GM23338 (cell line): Measurements from ENCODE around the gene BCAS3. TPM values are rescaled to one million over a fixed set of nuclear protein-coding genes. Genes with fewer than 3 reads are reported as not detected.

ENCODE experiments used
- ATAC-seq: fragments of 200-7000 bp; cut with Tn5 transposase; 3 replicates; pipeline ENCODE4 v1.9.1; 2020
- DNase-seq: peaks from one replicate; pipeline ENCODE4 v3.0.0-alpha.2; 2015; ENCODE audit warnings: low spot score
- H2AFZ ChIP-seq: fragments of 200-600 bp; sonication (generic); 2 replicates; pipeline ENCODE4 v1.8.0; 2016; ENCODE audit warnings: antibody characterized with exemption, mild to moderate bottlenecking, moderate library complexity
- H3F3A ChIP-seq: fragments of 200-600 bp; sonication (generic); replicated peaks from 2 replicates; pipeline ENCODE4 v1.8.0; 2017; ENCODE audit warnings: antibody characterized with exemption, mixed run types, low read depth
- H3K27ac ChIP-seq: fragments of 200-600 bp; sonication (generic); 2 replicates; pipeline ENCODE4 v1.6.1; 2016; ENCODE audit warnings: low read depth
- H3K27me3 ChIP-seq: fragments of 200-600 bp; sonication (generic); 2 replicates; pipeline ENCODE4 v1.8.0; 2016; ENCODE audit warnings: mild to moderate bottlenecking, mixed run types, moderate library complexity; ENCODE audit not compliant: insufficient read depth
- H3K36me3 ChIP-seq: fragments of 200-600 bp; sonication (generic); 2 replicates; pipeline ENCODE4 v1.8.0; 2016; ENCODE audit warnings: mild to moderate bottlenecking; ENCODE audit not compliant: insufficient read depth
- H3K4me1 ChIP-seq: fragments of 200-600 bp; sonication (generic); 2 replicates; pipeline ENCODE4 v1.8.0; 2016; ENCODE audit warnings: mild to moderate bottlenecking, moderate library complexity; ENCODE audit not compliant: insufficient read depth
- H3K4me2 ChIP-seq: fragments of 200-600 bp; sonication (generic); 2 replicates; pipeline ENCODE4 v1.7.1; 2017; ENCODE audit warnings: mixed run types
- H3K4me3 ChIP-seq: fragments of 200-600 bp; sonication (generic); 2 replicates; pipeline ENCODE4 v1.6.1; 2016; ENCODE audit warnings: mixed run types
- H3K79me2 ChIP-seq: fragments of 200-600 bp; sonication (generic); replicated peaks from 2 replicates; pipeline ENCODE4 v1.8.0; 2017; ENCODE audit warnings: mild to moderate bottlenecking; ENCODE audit not compliant: insufficient read depth
- H3K9me2 ChIP-seq: fragments of 200-600 bp; sonication (generic); 2 replicates; pipeline ENCODE4 v1.8.0; 2017; ENCODE audit not compliant: insufficient read depth
- H4K20me1 ChIP-seq: fragments of 200-600 bp; sonication (generic); replicated peaks from 2 replicates; pipeline ENCODE4 v1.8.0; 2017; ENCODE audit warnings: mild to moderate bottlenecking; ENCODE audit not compliant: insufficient read depth
- H3K27ac Mint-ChIP-seq: 2 replicates; pipeline ENCODE4 v1.8.0; 2020; ENCODE audit warnings: inconsistent platforms, mild to moderate bottlenecking, moderate library complexity, mixed read lengths
- H3K27me3 Mint-ChIP-seq: 3 replicates; pipeline ENCODE4 v1.8.0; 2022; ENCODE audit warnings: low read depth, mild to moderate bottlenecking, moderate library complexity, mixed read lengths, inconsistent platforms; ENCODE audit not compliant: insufficient read depth, poor library complexity
- H3K36me3 Mint-ChIP-seq: 3 replicates; pipeline ENCODE4 v1.8.0; 2021; ENCODE audit warnings: low read depth, mild to moderate bottlenecking, inconsistent platforms, moderate library complexity, mixed read lengths
- H3K4me1 Mint-ChIP-seq: 3 replicates; pipeline ENCODE4 v1.8.0; 2020; ENCODE audit warnings: mild to moderate bottlenecking, inconsistent platforms, mixed read lengths
- H3K4me3 Mint-ChIP-seq: 3 replicates; pipeline ENCODE4 v1.8.0; 2021; ENCODE audit warnings: moderate library complexity, mild to moderate bottlenecking, inconsistent platforms, mixed read lengths
- H3K9me3 Mint-ChIP-seq: 3 replicates; pipeline ENCODE4 v1.8.0; 2020; ENCODE audit warnings: moderate library complexity, mild to moderate bottlenecking, inconsistent platforms, mixed read lengths
- CREB1 ChIP-seq: fragments of 250-450 bp; sonication (Bioruptor Pico); IDR thresholded peaks from 2 replicates; pipeline ENCODE4 v1.5.0; 2020; ENCODE audit warnings: low read depth, mild to moderate bottlenecking, moderate library complexity
- EZH2 ChIP-seq: fragments of 200-600 bp; sonication (generic); IDR thresholded peaks from one replicate; pipeline ENCODE4 v1.8.0; 2017; ENCODE audit warnings: antibody characterized with exemption, mild to moderate bottlenecking, low read depth; ENCODE audit not compliant: unreplicated experiment
- EZH2phosphoT487 ChIP-seq: fragments of 200-600 bp; sonication (generic); IDR thresholded peaks from one replicate; pipeline ENCODE4 v1.8.1; 2018; ENCODE audit warnings: antibody characterized with exemption; ENCODE audit not compliant: unreplicated experiment
- JUNB ChIP-seq: IDR thresholded peaks from one replicate; pipeline ENCODE4 v1.6.1; 2016; ENCODE audit warnings: antibody characterized with exemption; ENCODE audit not compliant: unreplicated experiment
- NANOG ChIP-seq: IDR thresholded peaks from 2 replicates; pipeline ENCODE4 v1.6.1; 2016; ENCODE audit warnings: antibody characterized with exemption, borderline replicate concordance
- POLR2AphosphoS5 ChIP-seq: IDR thresholded peaks from 2 replicates; pipeline ENCODE4 v1.6.1; 2016; ENCODE audit warnings: antibody characterized with exemption, low read depth
- STAT1 ChIP-seq: IDR thresholded peaks from one replicate; pipeline ENCODE4 v1.6.1; 2016; ENCODE audit warnings: antibody characterized with exemption; ENCODE audit not compliant: unreplicated experiment
- ZNF114 ChIP-seq: fragments of 250-450 bp; sonication (Bioruptor Pico); IDR thresholded peaks from 2 replicates; pipeline ENCODE4 v1.5.0; 2020; ENCODE audit warnings: mild to moderate bottlenecking, moderate library complexity
- ZNF331 ChIP-seq: fragments of 250-450 bp; sonication (Bioruptor Pico); IDR thresholded peaks from 2 replicates; pipeline ENCODE4 v1.5.0; 2020; ENCODE audit warnings: low read depth, mild to moderate bottlenecking, moderate library complexity
- polyA plus RNA-seq: library from polyadenylated mRNA; unstranded; fragments of >200 nt; fragmentation: Nextera tagmentation; extraction: Ambion mirVana; gene quantifications from 2 replicates; pipeline ENCODE4 v1.2.1, GENCODE V29; 2016
- total RNA-seq: library from RNA; depleted of rRNA; stranded (reverse); fragments of >200 nt; shearing (Covaris generic); gene quantifications from 2 replicates; pipeline ENCODE4 v1.2.3, GENCODE V29; 2014
- TF ChIP-seq, protein P1 (sequence below): IDR thresholded peaks from 2 replicates; pipeline ENCODE4 v1.6.1; 2016; ENCODE audit warnings: antibody characterized with exemption
- TF ChIP-seq, protein P2 (sequence below): fragments of 250-450 bp; sonication (Bioruptor Pico); IDR thresholded peaks from 2 replicates; pipeline ENCODE4 v1.5.0; 2020; ENCODE audit warnings: mild to moderate bottlenecking, moderate library complexity
- TF ChIP-seq, protein P3 (sequence below): IDR thresholded peaks from one replicate; pipeline ENCODE4 v1.6.1; 2018; ENCODE audit warnings: antibody characterized with exemption; ENCODE audit not compliant: unreplicated experiment
- TF ChIP-seq, protein P4 (sequence below), 2 experiments: fragments of 200-600 bp in 1 of 2; sonication (generic) in 1 of 2; conservative IDR thresholded peaks; 2 replicates each; pipeline versions ENCODE4 v1.5.1 to v1.6.1; 2016 to 2017; ENCODE audit warnings: antibody characterized with exemption in 2 of 2, low read depth in 2 of 2, mild to moderate bottlenecking in 2 of 2, moderate library complexity in 1 of 2

BCAS3 gene
- total and polyA plus RNA-seq, 2 experiments from 2014 or later = 8.2 to 28.0 TPM

DNA sequence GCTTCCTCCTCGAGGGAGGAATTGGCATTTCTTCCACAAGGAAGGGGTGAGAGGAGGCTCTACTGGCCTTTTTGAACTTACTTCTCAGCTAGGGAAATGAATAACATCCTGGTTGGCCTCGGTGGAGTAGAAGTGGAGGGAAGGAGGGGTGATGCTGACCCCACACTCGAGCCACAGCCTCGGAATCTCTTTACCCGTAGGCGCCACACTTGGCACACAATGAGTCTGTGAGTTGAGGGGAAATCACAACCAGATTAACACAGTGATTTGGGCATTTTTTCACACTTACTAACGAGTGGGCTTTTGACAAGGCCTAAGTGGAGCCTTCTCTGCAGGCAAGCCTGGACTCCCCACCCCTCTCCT lies 674.7 kb downstream of the BCAS3 start:
- H3K27ac Mint-ChIP-seq = no peak overlapping the region; the same call in 1 of the 2 replicates
- Histone ChIP-seq H3K27me3 (no peaks in the 10 kb centered on the region), H3K27ac (no peak overlapping the region), H3K36me3 (no peaks in the 10 kb centered on the region), H4K20me1 (no peaks in the 10 kb centered on the region), H3K79me2 (no peaks in the 10 kb centered on the region), H3K4me1 (no peaks in the 10 kb centered on the region), H3K9me2 (no peaks in the 10 kb centered on the region), H3K4me3 (no peak overlapping the region), H3F3A (no peaks in the 10 kb centered on the region), H2AFZ (no peak overlapping the region), H3K4me2 (no peak overlapping the region)
- peaks cover 16% of the 10 kb centered on the region for H3K4me1 Mint-ChIP-seq
- no peaks in the 10 kb centered on the region for H3K9me3 Mint-ChIP-seq
- H3K4me3 Mint-ChIP-seq = no peak overlapping the region
- H3K36me3 Mint-ChIP-seq = no peaks in the 10 kb centered on the region
- TF ChIP-seq JUNB (no peak), ZNF114 (CRISPR knock-in tag) (no peak), EZH2phosphoT487 (no peak), EZH2 (no peak), ZNF331 (no peak), POLR2AphosphoS5 (no peak), STAT1 (no peak), NANOG (no peak), CREB1 (CRISPR knock-in tag) (no peak)
- TF ChIP-seq, protein P1, sequence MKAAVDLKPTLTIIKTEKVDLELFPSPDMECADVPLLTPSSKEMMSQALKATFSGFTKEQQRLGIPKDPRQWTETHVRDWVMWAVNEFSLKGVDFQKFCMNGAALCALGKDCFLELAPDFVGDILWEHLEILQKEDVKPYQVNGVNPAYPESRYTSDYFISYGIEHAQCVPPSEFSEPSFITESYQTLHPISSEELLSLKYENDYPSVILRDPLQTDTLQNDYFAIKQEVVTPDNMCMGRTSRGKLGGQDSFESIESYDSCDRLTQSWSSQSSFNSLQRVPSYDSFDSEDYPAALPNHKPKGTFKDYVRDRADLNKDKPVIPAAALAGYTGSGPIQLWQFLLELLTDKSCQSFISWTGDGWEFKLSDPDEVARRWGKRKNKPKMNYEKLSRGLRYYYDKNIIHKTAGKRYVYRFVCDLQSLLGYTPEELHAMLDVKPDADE = no peak
- TF ChIP-seq, protein P2, sequence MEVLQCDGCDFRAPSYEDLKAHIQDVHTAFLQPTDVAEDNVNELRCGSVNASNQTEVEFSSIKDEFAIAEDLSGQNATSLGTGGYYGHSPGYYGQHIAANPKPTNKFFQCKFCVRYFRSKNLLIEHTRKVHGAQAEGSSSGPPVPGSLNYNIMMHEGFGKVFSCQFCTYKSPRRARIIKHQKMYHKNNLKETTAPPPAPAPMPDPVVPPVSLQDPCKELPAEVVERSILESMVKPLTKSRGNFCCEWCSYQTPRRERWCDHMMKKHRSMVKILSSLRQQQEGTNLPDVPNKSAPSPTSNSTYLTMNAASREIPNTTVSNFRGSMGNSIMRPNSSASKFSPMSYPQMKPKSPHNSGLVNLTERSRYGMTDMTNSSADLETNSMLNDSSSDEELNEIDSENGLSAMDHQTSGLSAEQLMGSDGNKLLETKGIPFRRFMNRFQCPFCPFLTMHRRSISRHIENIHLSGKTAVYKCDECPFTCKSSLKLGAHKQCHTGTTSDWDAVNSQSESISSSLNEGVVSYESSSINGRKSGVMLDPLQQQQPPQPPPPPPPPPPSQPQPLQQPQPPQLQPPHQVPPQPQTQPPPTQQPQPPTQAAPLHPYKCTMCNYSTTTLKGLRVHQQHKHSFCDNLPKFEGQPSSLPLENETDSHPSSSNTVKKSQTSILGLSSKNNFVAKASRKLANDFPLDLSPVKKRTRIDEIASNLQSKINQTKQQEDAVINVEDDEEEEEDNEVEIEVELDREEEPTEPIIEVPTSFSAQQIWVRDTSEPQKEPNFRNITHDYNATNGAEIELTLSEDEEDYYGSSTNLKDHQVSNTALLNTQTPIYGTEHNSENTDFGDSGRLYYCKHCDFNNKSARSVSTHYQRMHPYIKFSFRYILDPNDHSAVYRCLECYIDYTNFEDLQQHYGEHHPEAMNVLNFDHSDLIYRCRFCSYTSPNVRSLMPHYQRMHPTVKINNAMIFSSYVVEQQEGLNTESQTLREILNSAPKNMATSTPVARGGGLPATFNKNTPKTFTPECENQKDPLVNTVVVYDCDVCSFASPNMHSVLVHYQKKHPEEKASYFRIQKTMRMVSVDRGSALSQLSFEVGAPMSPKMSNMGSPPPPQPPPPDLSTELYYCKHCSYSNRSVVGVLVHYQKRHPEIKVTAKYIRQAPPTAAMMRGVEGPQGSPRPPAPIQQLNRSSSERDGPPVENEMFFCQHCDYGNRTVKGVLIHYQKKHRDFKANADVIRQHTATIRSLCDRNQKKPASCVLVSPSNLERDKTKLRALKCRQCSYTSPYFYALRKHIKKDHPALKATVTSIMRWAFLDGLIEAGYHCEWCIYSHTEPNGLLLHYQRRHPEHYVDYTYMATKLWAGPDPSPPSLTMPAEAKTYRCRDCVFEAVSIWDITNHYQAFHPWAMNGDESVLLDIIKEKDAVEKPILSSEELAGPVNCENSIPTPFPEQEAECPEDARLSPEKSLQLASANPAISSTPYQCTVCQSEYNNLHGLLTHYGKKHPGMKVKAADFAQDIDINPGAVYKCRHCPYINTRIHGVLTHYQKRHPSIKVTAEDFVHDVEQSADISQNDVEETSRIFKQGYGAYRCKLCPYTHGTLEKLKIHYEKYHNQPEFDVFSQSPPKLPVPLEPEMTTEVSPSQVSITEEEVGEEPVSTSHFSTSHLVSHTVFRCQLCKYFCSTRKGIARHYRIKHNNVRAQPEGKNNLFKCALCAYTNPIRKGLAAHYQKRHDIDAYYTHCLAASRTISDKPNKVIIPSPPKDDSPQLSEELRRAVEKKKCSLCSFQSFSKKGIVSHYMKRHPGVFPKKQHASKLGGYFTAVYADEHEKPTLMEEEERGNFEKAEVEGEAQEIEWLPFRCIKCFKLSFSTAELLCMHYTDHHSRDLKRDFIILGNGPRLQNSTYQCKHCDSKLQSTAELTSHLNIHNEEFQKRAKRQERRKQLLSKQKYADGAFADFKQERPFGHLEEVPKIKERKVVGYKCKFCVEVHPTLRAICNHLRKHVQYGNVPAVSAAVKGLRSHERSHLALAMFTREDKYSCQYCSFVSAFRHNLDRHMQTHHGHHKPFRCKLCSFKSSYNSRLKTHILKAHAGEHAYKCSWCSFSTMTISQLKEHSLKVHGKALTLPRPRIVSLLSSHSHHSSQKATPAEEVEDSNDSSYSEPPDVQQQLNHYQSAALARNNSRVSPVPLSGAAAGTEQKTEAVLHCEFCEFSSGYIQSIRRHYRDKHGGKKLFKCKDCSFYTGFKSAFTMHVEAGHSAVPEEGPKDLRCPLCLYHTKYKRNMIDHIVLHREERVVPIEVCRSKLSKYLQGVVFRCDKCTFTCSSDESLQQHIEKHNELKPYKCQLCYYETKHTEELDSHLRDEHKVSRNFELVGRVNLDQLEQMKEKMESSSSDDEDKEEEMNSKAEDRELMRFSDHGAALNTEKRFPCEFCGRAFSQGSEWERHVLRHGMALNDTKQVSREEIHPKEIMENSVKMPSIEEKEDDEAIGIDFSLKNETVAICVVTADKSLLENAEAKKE = no peak
- TF ChIP-seq, protein P3, sequence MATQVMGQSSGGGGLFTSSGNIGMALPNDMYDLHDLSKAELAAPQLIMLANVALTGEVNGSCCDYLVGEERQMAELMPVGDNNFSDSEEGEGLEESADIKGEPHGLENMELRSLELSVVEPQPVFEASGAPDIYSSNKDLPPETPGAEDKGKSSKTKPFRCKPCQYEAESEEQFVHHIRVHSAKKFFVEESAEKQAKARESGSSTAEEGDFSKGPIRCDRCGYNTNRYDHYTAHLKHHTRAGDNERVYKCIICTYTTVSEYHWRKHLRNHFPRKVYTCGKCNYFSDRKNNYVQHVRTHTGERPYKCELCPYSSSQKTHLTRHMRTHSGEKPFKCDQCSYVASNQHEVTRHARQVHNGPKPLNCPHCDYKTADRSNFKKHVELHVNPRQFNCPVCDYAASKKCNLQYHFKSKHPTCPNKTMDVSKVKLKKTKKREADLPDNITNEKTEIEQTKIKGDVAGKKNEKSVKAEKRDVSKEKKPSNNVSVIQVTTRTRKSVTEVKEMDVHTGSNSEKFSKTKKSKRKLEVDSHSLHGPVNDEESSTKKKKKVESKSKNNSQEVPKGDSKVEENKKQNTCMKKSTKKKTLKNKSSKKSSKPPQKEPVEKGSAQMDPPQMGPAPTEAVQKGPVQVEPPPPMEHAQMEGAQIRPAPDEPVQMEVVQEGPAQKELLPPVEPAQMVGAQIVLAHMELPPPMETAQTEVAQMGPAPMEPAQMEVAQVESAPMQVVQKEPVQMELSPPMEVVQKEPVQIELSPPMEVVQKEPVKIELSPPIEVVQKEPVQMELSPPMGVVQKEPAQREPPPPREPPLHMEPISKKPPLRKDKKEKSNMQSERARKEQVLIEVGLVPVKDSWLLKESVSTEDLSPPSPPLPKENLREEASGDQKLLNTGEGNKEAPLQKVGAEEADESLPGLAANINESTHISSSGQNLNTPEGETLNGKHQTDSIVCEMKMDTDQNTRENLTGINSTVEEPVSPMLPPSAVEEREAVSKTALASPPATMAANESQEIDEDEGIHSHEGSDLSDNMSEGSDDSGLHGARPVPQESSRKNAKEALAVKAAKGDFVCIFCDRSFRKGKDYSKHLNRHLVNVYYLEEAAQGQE = no peak
- TF ChIP-seq, protein P4, sequence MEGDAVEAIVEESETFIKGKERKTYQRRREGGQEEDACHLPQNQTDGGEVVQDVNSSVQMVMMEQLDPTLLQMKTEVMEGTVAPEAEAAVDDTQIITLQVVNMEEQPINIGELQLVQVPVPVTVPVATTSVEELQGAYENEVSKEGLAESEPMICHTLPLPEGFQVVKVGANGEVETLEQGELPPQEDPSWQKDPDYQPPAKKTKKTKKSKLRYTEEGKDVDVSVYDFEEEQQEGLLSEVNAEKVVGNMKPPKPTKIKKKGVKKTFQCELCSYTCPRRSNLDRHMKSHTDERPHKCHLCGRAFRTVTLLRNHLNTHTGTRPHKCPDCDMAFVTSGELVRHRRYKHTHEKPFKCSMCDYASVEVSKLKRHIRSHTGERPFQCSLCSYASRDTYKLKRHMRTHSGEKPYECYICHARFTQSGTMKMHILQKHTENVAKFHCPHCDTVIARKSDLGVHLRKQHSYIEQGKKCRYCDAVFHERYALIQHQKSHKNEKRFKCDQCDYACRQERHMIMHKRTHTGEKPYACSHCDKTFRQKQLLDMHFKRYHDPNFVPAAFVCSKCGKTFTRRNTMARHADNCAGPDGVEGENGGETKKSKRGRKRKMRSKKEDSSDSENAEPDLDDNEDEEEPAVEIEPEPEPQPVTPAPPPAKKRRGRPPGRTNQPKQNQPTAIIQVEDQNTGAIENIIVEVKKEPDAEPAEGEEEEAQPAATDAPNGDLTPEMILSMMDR (conservative IDR thresholded peaks at IDR 0.05; ENCODE audit: low read depth in 2 of 2) = no peak
- ATAC-seq = no peak
- no peak for DNase-seq
- H3K27me3 Mint-ChIP-seq = peaks cover 6% of the 10 kb centered on the region
